ENCODE data around the gene MRPL37.

GRCh38 chr1:54163051-54163450 is 36.9 kb upstream of the MRPL37 start:
- no peak for TF ChIP-seq CTCF (IDR thresholded peaks at IDR 0.05)
- no peak for TF ChIP-seq POLR2AphosphoS5 (IDR thresholded peaks at IDR 0.05)

Data from prostate gland (tissue), 2 donors.